Measurements from ENCODE around the gene PPP4R3A. TPM values are rescaled to one million over a fixed set of nuclear protein-coding genes. Genes with fewer than 3 reads are reported as not detected.

Gene PPP4R3A
- total and polyA plus RNA-seq, 12 donors: 32.2 to 60.6 (median 41.0) TPM

DNA sequence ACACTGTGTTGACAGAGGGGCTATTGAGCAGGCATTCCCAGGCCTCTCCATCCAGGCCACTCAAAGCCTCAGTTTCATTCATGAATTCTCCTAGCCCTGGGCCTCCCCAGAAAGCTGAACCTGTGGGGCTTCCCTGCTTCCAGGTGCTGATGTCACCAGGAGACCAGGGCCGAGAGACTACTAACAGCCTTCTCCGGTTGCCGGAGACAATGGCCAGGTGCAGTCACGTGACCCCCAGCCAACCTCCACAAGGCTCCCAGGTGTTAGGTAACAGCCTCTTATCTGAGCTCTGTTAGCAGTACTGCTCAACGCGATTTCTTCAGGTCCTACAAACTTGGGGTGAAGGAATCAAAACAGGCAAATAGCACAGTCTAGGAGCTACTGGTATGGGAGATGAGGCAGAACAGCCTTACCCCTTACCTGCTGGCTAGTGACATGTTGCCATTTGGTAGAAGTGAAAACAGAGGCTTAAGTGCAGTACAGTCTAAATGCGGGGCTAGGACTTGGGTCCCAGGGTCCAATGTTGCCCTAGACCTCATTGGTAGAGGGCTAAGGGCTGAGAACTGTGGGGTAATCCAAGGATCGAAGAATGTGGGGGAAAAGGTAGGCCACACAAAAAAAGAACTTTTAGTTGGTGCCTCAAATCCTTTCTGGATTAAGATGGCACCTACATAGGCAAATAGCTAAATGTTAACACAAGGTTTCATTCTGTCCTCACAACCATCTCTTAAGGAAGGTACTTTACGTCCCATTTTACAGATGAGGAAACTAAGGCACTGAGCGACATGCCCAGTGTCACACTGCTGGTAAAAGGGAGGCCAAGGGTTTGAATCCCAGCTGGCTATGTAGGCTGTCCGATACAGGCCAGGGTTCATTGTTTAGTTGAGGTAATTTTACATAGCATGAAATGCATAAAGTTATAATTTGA, 96.3 kb downstream of the PPP4R3A start:
- Histone ChIP-seq H3K9me3 (no peaks in the 10 kb centered on the region), H3K4me1 (peaks cover 3 to 64% (median 23%) of the 10 kb centered on the region in 9 donors), H3K27ac (peak overlapping the region in 1 of 10 donors; percentile 90), H3K36me3 (peaks cover 0 to 4% (median 0%) of the 10 kb centered on the region in 9 donors), H3K4me3 (peak overlapping the region in 1 of 10 donors; percentile 84), H3K27me3 (peaks cover 0 to 32% (median 17%) of the 10 kb centered on the region in 7 donors)
- TF ChIP-seq, protein P1, sequence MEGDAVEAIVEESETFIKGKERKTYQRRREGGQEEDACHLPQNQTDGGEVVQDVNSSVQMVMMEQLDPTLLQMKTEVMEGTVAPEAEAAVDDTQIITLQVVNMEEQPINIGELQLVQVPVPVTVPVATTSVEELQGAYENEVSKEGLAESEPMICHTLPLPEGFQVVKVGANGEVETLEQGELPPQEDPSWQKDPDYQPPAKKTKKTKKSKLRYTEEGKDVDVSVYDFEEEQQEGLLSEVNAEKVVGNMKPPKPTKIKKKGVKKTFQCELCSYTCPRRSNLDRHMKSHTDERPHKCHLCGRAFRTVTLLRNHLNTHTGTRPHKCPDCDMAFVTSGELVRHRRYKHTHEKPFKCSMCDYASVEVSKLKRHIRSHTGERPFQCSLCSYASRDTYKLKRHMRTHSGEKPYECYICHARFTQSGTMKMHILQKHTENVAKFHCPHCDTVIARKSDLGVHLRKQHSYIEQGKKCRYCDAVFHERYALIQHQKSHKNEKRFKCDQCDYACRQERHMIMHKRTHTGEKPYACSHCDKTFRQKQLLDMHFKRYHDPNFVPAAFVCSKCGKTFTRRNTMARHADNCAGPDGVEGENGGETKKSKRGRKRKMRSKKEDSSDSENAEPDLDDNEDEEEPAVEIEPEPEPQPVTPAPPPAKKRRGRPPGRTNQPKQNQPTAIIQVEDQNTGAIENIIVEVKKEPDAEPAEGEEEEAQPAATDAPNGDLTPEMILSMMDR (IDR thresholded peaks at IDR 0.05): no peak
- ATAC-seq (no peak), DNase-seq (no peak)
- intact Hi-C loops (cut with DNase I): loop anchor here in 1 of 10 donors (10.0 kb wide), 2 partner anchors 49 to 239 kb away; no protein-coding TSS in a partner anchor
- WGBS, 2 donors: 70 to 73% methylated on average over 11 of the region's 11 CpGs

DNA sequence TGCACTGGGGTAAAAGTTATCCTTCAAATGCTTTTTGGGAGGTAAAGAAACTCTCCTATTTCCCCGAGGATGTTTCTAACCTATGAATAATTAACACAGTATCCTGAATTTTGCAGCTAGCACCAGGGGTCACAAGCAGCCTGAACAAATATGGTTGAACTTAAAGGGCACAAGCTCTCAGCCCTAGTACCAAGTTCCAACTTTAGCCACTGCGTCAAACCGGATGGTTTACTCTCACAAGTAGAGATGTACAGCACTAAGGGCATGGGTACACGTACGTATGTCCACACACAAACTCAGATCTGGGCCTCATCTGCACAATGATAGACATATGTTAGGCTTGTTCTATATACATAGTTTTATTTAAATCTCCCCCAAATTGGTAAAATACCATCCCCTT, 97.2 kb downstream of the PPP4R3A start:
- Histone ChIP-seq H3K36me3 (peaks cover 0 to 13% (median 0%) of the 10 kb centered on the region in 9 donors), H3K4me1 (peaks cover 0 to 61% (median 17%) of the 10 kb centered on the region in 9 donors), H3K4me3 (peak overlapping the region in 1 of 10 donors; percentile 84), H3K27me3 (peaks cover 0 to 27% (median 12%) of the 10 kb centered on the region in 7 donors), H3K9me3 (no peaks in the 10 kb centered on the region), H3K27ac (peak overlapping the region in 1 of 10 donors; percentile 23)
- intact Hi-C loops (cut with DNase I): loop anchor here in 1 of 10 donors (10.0 kb wide), 2 partner anchors 48 to 238 kb away; no protein-coding TSS in a partner anchor
- TF ChIP-seq, protein P1 (IDR thresholded peaks at IDR 0.05): no peak
- ATAC-seq: no peak
- DNase-seq: no peak
- 72 to 91% methylated on average over 5 of the region's 5 CpGs for WGBS, 2 donors

DNA sequence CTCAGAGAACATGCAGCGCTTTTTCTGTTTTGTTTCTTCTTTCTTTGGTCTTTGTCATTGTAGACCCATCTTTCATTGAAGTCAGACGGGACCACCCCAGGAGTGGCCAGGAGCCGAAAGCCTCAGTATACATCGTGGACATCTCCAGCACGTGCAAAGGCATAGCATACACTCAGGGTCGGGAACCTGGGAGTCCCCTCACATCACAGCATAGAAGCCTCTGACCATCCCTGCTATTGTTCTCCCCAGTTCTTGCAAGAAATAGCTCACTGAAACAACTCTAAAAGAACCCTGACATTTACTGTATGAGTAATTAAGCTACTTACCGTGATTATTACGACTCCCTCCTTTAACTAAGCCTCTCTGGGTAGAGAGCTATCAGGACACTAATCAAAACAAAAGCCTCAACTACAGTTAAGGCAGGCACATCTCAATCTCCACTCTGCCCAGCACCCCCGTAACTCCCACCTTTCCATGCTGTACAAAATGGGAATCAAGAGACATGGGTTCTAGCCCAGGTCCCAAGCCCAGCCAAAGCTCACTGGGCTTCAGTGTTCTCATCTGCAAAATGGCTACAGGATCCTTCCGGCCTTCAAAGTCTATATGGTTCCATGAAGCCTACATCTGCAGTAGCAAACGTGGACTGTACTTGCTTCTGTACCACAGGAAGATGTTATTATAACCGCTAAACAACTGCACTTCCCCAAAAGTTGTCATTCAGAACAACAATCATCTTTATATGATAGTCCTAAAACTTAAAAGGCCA, 99.2 kb downstream of the PPP4R3A start:
- ATAC-seq (no peak), DNase-seq (no peak)
- 82 to 84% methylated on average over 12 of the region's 12 CpGs for WGBS, 2 donors
- Histone ChIP-seq H3K27ac (peak overlapping the region in 1 of 10 donors; percentile 65), H3K36me3 (peaks cover 0 to 22% (median 0%) of the 10 kb centered on the region in 9 donors), H3K4me1 (peaks cover 0 to 57% (median 7%) of the 10 kb centered on the region in 9 donors), H3K27me3 (peaks cover 0 to 13% (median 0%) of the 10 kb centered on the region in 7 donors), H3K9me3 (no peaks in the 10 kb centered on the region), H3K4me3 (no peak overlapping the region)
- TF ChIP-seq, protein P1 (IDR thresholded peaks at IDR 0.05): no peak
- intact Hi-C loops (cut with DNase I): loop anchor here in 1 of 10 donors (10.0 kb wide), 2 partner anchors 46 to 236 kb away; no protein-coding TSS in a partner anchor
